ENCODE measurements around the gene GXYLT2. TPM values are rescaled to one million over a fixed set of nuclear protein-coding genes. Genes with fewer than 3 reads are reported as not detected.

Gene GXYLT2
- total RNA-seq, 2 experiments from 2014 or later, result 0.08 TPM; not detected in 1

DNA sequence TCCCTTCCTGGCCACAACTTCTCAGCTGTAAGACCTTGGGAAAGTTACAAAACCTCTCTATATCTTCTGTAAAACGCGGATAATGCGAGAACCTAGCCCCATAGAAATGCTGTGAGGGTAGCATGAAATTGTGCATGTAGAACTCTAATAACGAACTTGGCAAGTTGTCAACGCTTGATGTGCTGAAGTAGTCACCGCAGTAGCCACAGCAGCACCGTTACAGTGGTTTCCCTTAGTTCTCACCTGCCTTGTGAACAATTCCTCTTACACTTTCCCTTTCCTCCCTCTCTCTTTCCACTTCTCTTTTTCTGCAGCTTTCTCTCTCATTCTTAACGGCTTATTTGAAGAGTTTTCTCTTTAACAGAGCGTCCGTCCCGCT, 39.2 kb upstream of the GXYLT2 start:
- DNase-seq, result peak in 6 of 14 experiments; percentile 6 to 78 (median 38)

GRCh38 chr3:72855001-72855400, 32.8 kb upstream of the GXYLT2 start:
- Histone ChIP-seq H3K27ac (ENCODE audit: low read depth in 1 of 2, low read length in 2 of 2) (no peak overlapping the region), H3K4me1 (ENCODE audit: insufficient read depth, low read length) (no peaks in the 10 kb centered on the region), H3K9me3 (ENCODE audit: control insufficient read depth in 1 of 2, insufficient read depth in 1 of 2, low read length in 2 of 2) (no peaks in the 10 kb centered on the region), H3K4me3 (ENCODE audit: low read length) (no peak overlapping the region), H3K36me3 (ENCODE audit: insufficient read depth, low read length) (no peaks in the 10 kb centered on the region), H3K27me3 (ENCODE audit: control insufficient read depth in 1 of 2, insufficient read depth in 2 of 2, low read length in 2 of 2) (peaks cover 0 to 5% of the 10 kb centered on the region in 2 experiments)
- TF ChIP-seq, protein P1, sequence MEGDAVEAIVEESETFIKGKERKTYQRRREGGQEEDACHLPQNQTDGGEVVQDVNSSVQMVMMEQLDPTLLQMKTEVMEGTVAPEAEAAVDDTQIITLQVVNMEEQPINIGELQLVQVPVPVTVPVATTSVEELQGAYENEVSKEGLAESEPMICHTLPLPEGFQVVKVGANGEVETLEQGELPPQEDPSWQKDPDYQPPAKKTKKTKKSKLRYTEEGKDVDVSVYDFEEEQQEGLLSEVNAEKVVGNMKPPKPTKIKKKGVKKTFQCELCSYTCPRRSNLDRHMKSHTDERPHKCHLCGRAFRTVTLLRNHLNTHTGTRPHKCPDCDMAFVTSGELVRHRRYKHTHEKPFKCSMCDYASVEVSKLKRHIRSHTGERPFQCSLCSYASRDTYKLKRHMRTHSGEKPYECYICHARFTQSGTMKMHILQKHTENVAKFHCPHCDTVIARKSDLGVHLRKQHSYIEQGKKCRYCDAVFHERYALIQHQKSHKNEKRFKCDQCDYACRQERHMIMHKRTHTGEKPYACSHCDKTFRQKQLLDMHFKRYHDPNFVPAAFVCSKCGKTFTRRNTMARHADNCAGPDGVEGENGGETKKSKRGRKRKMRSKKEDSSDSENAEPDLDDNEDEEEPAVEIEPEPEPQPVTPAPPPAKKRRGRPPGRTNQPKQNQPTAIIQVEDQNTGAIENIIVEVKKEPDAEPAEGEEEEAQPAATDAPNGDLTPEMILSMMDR (IDR thresholded peaks at IDR 0.05), result no peak
- no peak overlapping the region for H3K27ac Mint-ChIP-seq
- no peaks in the 10 kb centered on the region for H3K36me3 Mint-ChIP-seq (ENCODE audit: low read depth)
- H3K4me3 Mint-ChIP-seq, result no peak overlapping the region
- DNase-seq, result no peak
- peaks cover 5% of the 10 kb centered on the region for H3K27me3 Mint-ChIP-seq
- CTCF ChIA-PET, result no interaction called here
- H3K9me3 Mint-ChIP-seq, result no peaks in the 10 kb centered on the region
- ATAC-seq (ENCODE audit: poor library complexity), result no peak
- intact Hi-C loops (cut with DNase I, micrococcal nuclease), result no loop called here
- H3K4me1 Mint-ChIP-seq (ENCODE audit: low read depth), result peaks cover 5% of the 10 kb centered on the region
- POLR2A ChIA-PET, result no interaction called here

More for the DNA sequence above, 39.2 kb upstream of the GXYLT2 start:
- Mint-ChIP-seq H3K4me3 (peak overlapping the region; percentile 97), H3K9me3 (no peaks in the 10 kb centered on the region), H3K27ac (peak overlapping the region; percentile 88), H3K36me3 (ENCODE audit: low read depth) (peaks cover 18% of the 10 kb centered on the region), H3K4me1 (ENCODE audit: low read depth) (peaks cover 64% of the 10 kb centered on the region), H3K27me3 (no peaks in the 10 kb centered on the region)
- H3K4me3 ChIP-seq (ENCODE audit: low read length), result peak overlapping the region; percentile 93
- TF ChIP-seq, protein P1 (IDR thresholded peaks at IDR 0.05), result no peak
- ChIA-PET POLR2A (interaction anchor here (0.8 to 1.8 kb wide), 5 partner anchors 28 to 208 kb away, joined by 3 to 8 read pairs (median 4); partner anchors contain the start of gene PPP4R2), CTCF (interaction anchor here (1.4 to 4.4 kb wide), 2 partner anchors 15 to 208 kb away, joined by 3 to 22 read pairs; no protein-coding TSS in a partner anchor)
- H3K9me3 ChIP-seq (ENCODE audit: control insufficient read depth in 1 of 2, insufficient read depth in 1 of 2, low read length in 2 of 2), result no peaks in the 10 kb centered on the region
- ATAC-seq (ENCODE audit: poor library complexity), result peak; percentile 24
- no peaks in the 10 kb centered on the region for H3K27me3 ChIP-seq (ENCODE audit: control insufficient read depth in 1 of 2, insufficient read depth in 2 of 2, low read length in 2 of 2)
- peaks cover 24% of the 10 kb centered on the region for H3K4me1 ChIP-seq (ENCODE audit: insufficient read depth, low read length)
- no peaks in the 10 kb centered on the region for H3K36me3 ChIP-seq (ENCODE audit: insufficient read depth, low read length)
- intact Hi-C loops (cut with DNase I, micrococcal nuclease), result loop anchor here (1.0 to 10.0 kb wide), 6 partner anchors 91 to 1264 kb away; partner anchors contain the start of genes PPP4R2 (in 2 of the 2), EIF4E3 (in 1 of the 2), FOXP1 (in 1 of the 2) and RYBP (in 1 of the 2)
- no peak overlapping the region for H3K27ac ChIP-seq (ENCODE audit: low read depth in 1 of 2, low read length in 2 of 2)

DNA sequence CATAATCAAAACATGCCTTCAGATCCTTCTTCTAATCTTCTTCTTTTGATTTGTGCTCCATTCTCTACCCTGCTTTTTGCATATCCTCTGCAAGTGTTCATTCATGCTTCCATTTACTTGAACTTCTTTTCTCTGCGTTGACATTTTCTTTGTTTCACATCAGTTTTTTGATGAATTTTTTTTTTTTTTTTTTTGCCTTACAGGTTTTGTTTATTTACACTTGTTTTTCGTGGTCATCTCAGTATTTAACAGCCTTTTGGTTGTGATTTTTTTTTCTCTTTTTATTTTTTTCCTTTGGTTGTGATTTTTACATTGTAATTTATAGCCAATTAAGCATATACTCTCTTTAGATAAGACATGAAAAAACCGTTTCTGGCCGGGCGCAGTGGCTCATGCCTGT, 27.8 kb upstream of the GXYLT2 start:
- H3K4me3 ChIP-seq (ENCODE audit: low read length), result no peak overlapping the region
- Mint-ChIP-seq H3K36me3 (ENCODE audit: low read depth) (no peaks in the 10 kb centered on the region), H3K27ac (no peak overlapping the region), H3K9me3 (no peaks in the 10 kb centered on the region), H3K4me1 (ENCODE audit: low read depth) (no peaks in the 10 kb centered on the region), H3K4me3 (no peak overlapping the region), H3K27me3 (peaks cover 3% of the 10 kb centered on the region)
- CTCF ChIA-PET, result no interaction called here
- no peak for ATAC-seq (ENCODE audit: poor library complexity)
- POLR2A ChIA-PET, result no interaction called here
- no peaks in the 10 kb centered on the region for H3K4me1 ChIP-seq (ENCODE audit: insufficient read depth, low read length)
- DNase-seq, result no peak
- intact Hi-C loops (cut with DNase I, micrococcal nuclease), result no loop called here
- no peaks in the 10 kb centered on the region for H3K9me3 ChIP-seq (ENCODE audit: control insufficient read depth in 1 of 2, insufficient read depth in 1 of 2, low read length in 2 of 2)
- TF ChIP-seq, protein P1 (IDR thresholded peaks at IDR 0.05), result no peak
- H3K27me3 ChIP-seq (ENCODE audit: control insufficient read depth in 1 of 2, insufficient read depth in 2 of 2, low read length in 2 of 2), result no peaks in the 10 kb centered on the region
- no peak overlapping the region for H3K27ac ChIP-seq (ENCODE audit: low read depth in 1 of 2, low read length in 2 of 2)
- no peaks in the 10 kb centered on the region for H3K36me3 ChIP-seq (ENCODE audit: insufficient read depth, low read length)
